Adipose tissue (tissue), 3 donors: ENCODE measurements around the gene PDE7B. TPM values are rescaled to one million over a fixed set of nuclear protein-coding genes. Genes with fewer than 3 reads are reported as not detected.

ENCODE experiments used
- H3K27ac ChIP-seq: one replicate; pipeline ENCODE4 v1.5.1; 2013; ENCODE audit warnings: low read depth, low read length
- WGBS, 3 donors: extraction: QIAGEN DNeasy Blood & Tissue Kit; methylation state at CpG; one replicate each; pipeline ENCODE4 v1.1.7; 2013; 5-methylcytosine and 5-hydroxymethylcytosine counted together
- polyA plus RNA-seq, 3 donors: library from polyadenylated mRNA; stranded (reverse); fragments of 200-250 nt; gene quantifications; one replicate each; pipeline ENCODE4 v1.2.3, GENCODE V29; 2013
- donor health status: healthy with polysubstance abuse.
- donor health status: Bipolar disorder and iron deficiency.
- donor health status: healthy.

The PDE7B gene
- polyA plus RNA-seq, 3 donors, result 0.38 to 2.6 (median 1.9) TPM

DNA sequence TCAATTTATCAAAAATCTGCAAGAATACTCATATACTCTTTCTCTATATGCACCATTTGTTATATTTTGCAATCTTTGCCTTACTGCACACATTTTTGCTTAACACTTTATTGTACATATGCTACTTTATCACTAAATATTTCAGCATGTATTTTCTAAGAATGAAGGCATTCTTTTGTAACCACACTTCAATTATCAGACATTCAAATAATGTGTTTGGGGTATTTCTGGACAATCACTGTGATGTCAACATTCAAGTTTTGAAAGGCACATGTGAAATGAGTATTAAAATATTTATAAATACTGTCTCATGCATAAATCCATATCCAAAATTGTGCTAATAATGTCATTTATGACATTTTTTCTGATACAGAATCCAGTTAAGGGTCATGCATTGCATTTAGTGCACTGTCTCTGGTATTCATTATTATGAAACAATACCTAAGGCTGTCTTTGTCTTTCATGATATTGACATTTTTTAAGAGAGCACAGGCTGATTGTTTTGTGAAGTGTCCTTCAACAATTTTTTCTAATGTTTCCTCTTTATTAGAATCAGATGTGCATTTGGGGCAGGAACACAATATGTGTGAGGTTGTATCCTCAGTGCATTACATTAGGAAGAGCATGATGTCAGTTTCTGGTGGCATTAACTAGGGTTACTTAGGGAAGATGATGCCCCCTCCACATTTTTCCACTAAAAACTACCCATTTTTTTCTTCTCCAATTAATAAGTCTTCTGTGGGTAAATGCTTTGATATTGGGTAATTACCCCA lies 292.9 kb downstream of the PDE7B start:
- H3K27ac ChIP-seq, result no peak overlapping the region

DNA sequence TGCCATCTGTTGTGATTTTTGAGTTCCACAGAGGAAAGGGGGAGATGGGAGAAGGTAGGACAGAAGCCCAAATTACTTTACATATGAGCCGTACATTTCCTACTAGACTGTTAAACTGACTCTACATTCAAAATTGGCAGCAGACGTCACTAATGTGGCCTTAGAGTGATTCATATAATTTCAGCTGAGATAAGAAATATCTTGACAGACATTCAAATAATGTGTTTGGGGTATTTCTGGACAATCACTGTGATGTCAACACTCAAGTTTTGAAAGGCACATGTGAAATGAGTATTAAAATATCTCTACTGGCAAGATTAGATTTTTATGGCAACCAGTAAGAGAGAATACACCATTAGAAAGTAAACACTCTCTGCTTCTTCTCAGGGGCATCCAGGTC lies 294.6 kb downstream of the PDE7B start:
- no peak overlapping the region for H3K27ac ChIP-seq
- 80 to 91% (median 88%) methylated on average over 2 of the region's 2 CpGs for WGBS, 3 donors

DNA sequence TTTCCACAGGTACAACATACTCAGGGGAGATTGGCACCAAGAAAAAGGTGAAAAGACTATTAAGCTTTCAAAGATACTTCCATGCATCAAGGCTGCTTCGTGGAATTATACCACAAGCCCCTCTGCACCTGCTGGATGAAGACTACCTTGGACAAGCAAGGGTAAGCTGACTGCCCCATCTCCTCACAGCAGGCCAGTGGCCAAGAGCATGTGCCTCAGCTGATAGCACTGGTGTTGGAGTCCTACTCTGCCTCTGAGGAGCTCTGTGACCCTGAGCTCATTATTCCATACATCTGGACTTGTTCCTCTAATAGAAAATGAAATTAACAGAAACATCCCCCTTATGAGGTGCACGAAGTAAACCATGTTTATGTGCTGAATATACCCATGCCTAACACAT lies 295.8 kb downstream of the PDE7B start:
- H3K27ac ChIP-seq, result no peak overlapping the region
- WGBS, 3 donors, result 89 to 93% (median 93%) methylated on average over 2 of the region's 2 CpGs

- H3K27ac ChIP-seq, result no peak overlapping the region
- WGBS, 3 donors, result 84 to 98% (median 92%) methylated on average over 1 of the region's 1 CpG
Observed at GRCh38 chr6:136148051-136148450, 296.6 kb downstream of the PDE7B start.

- no peak overlapping the region for H3K27ac ChIP-seq
- 88 to 98% (median 95%) methylated on average over 5 of the region's 5 CpGs for WGBS, 3 donors
Observed at GRCh38 chr6:136148523-136148922, 297.0 kb downstream of the PDE7B start.

DNA sequence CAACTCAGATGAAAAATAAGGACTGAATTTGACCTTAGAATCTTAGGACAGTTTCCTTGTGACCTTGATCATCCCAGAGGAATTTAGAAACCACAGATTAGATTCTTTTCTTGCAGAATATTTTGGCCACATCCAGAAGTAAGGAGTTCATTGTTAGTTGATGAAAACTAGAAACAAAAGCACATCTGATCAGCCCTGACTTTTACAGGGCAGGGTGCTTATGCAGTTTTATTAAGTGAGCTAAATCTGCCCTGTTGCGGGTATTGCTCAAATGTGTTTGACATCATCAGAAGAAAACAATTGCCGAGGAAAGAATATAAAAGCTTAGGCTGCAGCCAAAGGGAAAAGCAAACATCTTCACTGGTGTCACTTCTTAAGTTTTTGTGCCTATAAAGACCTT lies 297.8 kb downstream of the PDE7B start:
- 74 to 91% (median 85%) methylated on average over 2 of the region's 2 CpGs for WGBS, 3 donors

DNA sequence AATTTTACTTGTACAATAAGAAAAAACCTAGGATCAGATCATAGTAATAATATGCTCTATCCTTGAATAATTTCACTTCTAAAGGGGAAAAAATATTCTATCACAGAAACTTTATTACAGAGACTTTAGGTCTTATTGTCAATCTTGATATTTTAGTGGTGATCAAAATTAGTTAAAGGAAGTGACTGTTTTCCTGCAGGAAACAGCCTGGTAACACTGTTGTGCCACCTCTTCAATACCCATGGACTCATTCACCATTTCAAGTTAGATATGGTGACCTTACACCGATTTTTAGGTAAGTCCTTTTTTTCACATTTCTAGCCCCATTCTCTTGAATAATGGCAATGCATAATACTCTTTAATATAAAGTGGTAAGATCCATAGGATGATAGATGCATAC lies 299.5 kb downstream of the PDE7B start:
- no peak overlapping the region for H3K27ac ChIP-seq
- 74 to 76% (median 75%) methylated on average over 1 of the region's 1 CpG for WGBS, 3 donors

More for the DNA sequence above, 297.8 kb downstream of the PDE7B start:
- H3K27ac ChIP-seq, result no peak overlapping the region

- no peak overlapping the region for H3K27ac ChIP-seq
- WGBS, 3 donors, result 87 to 92% (median 90%) methylated on average over 7 of the region's 7 CpGs
Observed at GRCh38 chr6:136153707-136154375, 302.3 kb downstream of the PDE7B start.

DNA sequence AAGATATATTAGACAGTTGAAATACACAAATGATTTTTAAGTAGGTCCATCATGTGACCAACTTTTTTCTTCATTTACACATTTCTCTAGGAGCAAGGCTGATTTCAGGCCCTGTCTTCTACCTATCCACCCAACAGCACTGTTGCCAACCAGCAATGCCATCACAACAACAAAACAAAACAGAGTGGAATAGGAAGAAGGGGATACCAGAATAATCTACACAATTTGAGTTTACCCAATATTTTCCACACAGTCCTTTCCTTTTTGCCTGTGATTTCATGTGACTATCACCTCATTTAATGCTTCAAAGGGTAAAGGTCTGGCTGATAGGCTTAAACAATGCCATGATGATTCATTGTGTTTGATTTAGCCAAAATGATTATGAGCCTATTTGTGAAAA lies 303.7 kb downstream of the PDE7B start:
- H3K27ac ChIP-seq, result no peak overlapping the region

DNA sequence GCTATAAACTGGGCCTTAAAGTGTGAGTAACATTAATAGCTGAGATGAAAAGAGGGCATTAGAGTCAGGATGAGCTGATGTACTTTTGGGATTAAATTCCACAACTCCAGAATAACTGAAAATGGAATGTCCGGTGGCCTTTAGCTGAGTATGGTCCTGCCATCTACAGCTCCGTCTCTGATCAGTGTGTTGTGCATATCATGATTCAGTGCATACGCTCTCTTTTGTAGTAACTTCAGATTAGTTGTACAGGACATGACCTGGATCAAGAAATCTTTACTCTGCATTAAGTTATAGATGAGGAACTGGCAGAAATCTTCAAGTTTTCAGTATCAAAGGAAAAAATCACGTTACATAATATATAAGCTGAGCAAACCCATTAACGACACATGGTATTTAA lies 306.2 kb downstream of the PDE7B start:
- 95 to 96% (median 96%) methylated on average over 5 of the region's 5 CpGs for WGBS, 3 donors
- no peak overlapping the region for H3K27ac ChIP-seq

- WGBS, 3 donors, result 36 to 53% (median 52%) methylated on average over 4 of the region's 4 CpGs
- H3K27ac ChIP-seq, result no peak overlapping the region
Observed at GRCh38 chr6:136158387-136158821, 306.9 kb downstream of the PDE7B start.

- 62 to 82% (median 72%) methylated on average over 2 of the region's 2 CpGs for WGBS, 3 donors
- H3K27ac ChIP-seq, result no peak overlapping the region
Observed at GRCh38 chr6:136158971-136159370, 307.5 kb downstream of the PDE7B start.

GRCh38 chr6:136160250-136160649 lies 308.7 kb downstream of the PDE7B start:
- no peak overlapping the region for H3K27ac ChIP-seq
- WGBS, 3 donors, result 88 to 90% (median 88%) methylated on average over 4 of the region's 4 CpGs

DNA sequence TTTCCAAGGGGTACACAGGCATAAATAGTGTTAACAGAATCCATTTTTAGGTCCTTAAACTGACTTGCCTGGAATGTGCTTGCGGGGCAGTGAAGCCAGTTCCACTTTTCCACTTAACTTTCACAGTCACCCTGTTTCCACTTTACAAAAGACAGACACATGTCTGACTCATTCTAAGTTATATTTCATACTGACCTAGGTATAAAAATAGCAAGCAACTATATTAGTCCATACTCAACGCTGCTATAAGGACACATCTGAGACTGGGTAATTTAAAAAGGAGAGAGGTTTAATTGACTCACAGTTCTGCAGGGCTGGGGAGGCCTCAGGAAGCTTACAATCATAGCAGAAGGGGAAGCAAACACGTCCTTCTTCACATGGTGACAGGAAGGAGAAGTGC lies 310.4 kb downstream of the PDE7B start:
- WGBS, 3 donors, result 68 to 74% (median 69%) methylated on average over 3 of the region's 3 CpGs
- H3K27ac ChIP-seq, result no peak overlapping the region

DNA sequence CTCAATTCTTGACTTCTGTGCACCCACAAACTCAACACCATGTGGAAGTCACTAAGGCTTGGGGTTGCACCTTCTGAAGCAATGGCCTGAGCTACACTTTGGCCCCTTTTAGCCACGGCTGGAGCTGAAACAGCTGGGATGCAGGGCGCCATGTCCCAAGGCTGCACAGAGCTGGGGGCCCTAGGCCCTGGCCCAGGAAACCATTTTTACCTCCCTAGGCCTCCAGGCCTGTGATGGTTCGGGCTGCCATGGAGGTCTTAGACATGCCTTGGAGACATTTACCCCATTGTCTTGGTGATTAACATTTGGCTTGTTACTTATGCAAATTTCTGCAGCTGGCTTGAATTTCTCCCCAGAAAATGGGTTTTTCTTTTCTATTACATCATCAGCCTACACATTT lies 311.8 kb downstream of the PDE7B start:
- no peak overlapping the region for H3K27ac ChIP-seq
- 93 to 97% (median 94%) methylated on average over 3 of the region's 3 CpGs for WGBS, 3 donors

DNA sequence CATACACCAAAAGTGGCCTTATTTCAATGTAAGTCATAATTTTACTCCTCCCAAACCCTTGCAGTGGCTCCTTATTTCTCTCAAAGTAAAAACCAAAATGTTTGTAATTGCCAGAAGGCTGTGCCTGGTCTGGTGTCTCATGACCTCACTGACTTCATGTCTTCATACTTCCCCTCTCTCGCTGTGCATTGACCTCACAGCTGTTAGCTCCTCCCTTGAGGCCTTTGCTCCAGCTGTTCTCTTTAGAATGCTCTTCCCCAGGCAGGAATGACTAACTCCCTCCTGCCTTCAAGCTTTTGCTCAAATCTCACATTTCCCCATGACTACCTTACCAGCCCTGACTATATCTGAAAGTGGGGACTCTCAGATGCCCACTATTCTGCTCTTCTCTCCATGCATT lies 315.3 kb downstream of the PDE7B start:
- WGBS, 3 donors, result 70 to 82% (median 79%) methylated on average over 1 of the region's 1 CpG
- H3K27ac ChIP-seq, result no peak overlapping the region

- 89 to 91% (median 90%) methylated on average over 2 of the region's 2 CpGs for WGBS, 3 donors
- H3K27ac ChIP-seq, result no peak overlapping the region
Observed at GRCh38 chr6:136169394-136170148, 318.1 kb downstream of the PDE7B start.

DNA sequence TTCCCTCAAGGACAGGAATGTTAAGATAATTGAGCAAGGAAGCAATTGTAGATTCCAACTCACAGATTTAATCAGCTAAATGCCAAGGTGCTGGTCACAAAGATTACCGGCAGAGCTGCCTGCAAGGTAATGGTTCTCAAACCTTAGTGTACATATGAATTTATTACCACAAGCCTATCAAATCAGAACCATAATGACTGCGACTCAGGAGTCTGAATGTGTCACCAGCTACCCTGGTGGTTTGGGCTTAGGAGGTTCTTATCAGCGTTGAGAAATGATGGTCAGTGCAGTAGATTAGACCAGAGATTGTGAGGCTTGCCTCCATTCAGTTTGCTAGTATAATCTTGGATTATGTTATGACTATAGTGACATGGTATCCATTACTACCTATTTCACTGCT lies 319.7 kb downstream of the PDE7B start:
- WGBS, 3 donors, result 87 to 96% (median 94%) methylated on average over 3 of the region's 3 CpGs
- no peak overlapping the region for H3K27ac ChIP-seq
